RWPE2 (cell line): Measurements from ENCODE around the gene UVRAG.
"Not testable (repeated sequence)": the region's sequence is repeated elsewhere in the genome, so short reads cannot be mapped to it uniquely, and the experiment has no call there.

Experiments
- ATAC-seq: fragments of 200-7000 bp; cut with Tn5 transposase; 3 replicates; pipeline ENCODE4 v1.9.1; 2021; ENCODE audit warnings: low read depth
- DNase-seq: peaks from one replicate; pipeline ENCODE4 v3.0.0-alpha.2; 2020; ENCODE audit warnings: low spot score
- H3K27ac ChIP-seq: fragments of 450-650 bp; 2 replicates; pipeline ENCODE4 v1.5.1; 2017; ENCODE audit warnings: mild to moderate bottlenecking; ENCODE audit not compliant: poor library complexity, severe bottlenecking
- H3K27me3 ChIP-seq: fragments of 250-450 bp; sonication (Bioruptor Pico); 2 replicates; pipeline ENCODE4 v1.5.1; 2021; ENCODE audit warnings: mild to moderate bottlenecking, moderate library complexity; ENCODE audit not compliant: insufficient read depth, poor library complexity, severe bottlenecking
- H3K36me3 ChIP-seq: fragments of 250-450 bp; sonication (Bioruptor Pico); 2 replicates; pipeline ENCODE4 v1.5.1; 2020; ENCODE audit warnings: low read depth, mild to moderate bottlenecking, moderate library complexity
- H3K4me1 ChIP-seq: fragments of 250-450 bp; sonication (Bioruptor Pico); 2 replicates; pipeline ENCODE4 v1.5.1; 2021; ENCODE audit warnings: mild to moderate bottlenecking, moderate library complexity; ENCODE audit not compliant: insufficient read depth, poor library complexity, severe bottlenecking
- H3K4me3 ChIP-seq: fragments of 250-450 bp; sonication (Bioruptor Pico); 2 replicates; pipeline ENCODE4 v1.5.1; 2021; ENCODE audit warnings: mild to moderate bottlenecking, moderate library complexity; ENCODE audit not compliant: severe bottlenecking
- H3K9me3 ChIP-seq: fragments of 250-450 bp; sonication (Bioruptor Pico); 2 replicates; pipeline ENCODE4 v1.5.1; 2021; ENCODE audit warnings: mild to moderate bottlenecking, moderate library complexity; ENCODE audit not compliant: severe bottlenecking
- TF ChIP-seq, protein P1 (sequence below): fragments of 450-650 bp; IDR thresholded peaks from one replicate; pipeline ENCODE4 v1.5.1; 2017; ENCODE audit warnings: mild to moderate bottlenecking, moderate library complexity; ENCODE audit not compliant: poor library complexity, severe bottlenecking

UVRAG gene

DNA sequence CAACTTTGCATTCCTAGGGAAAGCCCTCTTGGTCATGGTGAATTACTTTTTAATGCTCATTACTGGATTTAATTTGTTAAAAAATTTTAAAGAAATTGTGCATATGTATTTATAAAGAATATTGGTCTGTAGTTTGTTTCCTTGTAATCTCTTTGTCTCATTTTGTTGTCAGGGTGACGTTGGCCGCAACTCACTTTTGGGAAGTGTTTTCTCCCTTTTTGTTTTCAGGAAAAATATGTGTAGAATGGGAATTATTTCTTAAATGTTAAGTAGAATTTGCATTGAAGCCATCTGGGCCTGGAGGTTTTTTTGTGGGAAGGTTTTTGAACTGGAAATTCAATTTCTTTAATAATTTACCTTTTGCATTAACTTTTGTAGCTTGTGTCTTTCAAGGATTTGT lies 149.1 kb downstream of the UVRAG start:
- Histone ChIP-seq H3K36me3 (peaks cover 4% of the 10 kb centered on the region), H3K27ac (no peak overlapping the region), H3K4me3 (no peak overlapping the region), H3K9me3 (no peaks in the 10 kb centered on the region), H3K4me1 (peaks cover 29% of the 10 kb centered on the region), H3K27me3 (no peaks in the 10 kb centered on the region)
- ATAC-seq (no peak), DNase-seq (no peak)
- TF ChIP-seq, protein P1, sequence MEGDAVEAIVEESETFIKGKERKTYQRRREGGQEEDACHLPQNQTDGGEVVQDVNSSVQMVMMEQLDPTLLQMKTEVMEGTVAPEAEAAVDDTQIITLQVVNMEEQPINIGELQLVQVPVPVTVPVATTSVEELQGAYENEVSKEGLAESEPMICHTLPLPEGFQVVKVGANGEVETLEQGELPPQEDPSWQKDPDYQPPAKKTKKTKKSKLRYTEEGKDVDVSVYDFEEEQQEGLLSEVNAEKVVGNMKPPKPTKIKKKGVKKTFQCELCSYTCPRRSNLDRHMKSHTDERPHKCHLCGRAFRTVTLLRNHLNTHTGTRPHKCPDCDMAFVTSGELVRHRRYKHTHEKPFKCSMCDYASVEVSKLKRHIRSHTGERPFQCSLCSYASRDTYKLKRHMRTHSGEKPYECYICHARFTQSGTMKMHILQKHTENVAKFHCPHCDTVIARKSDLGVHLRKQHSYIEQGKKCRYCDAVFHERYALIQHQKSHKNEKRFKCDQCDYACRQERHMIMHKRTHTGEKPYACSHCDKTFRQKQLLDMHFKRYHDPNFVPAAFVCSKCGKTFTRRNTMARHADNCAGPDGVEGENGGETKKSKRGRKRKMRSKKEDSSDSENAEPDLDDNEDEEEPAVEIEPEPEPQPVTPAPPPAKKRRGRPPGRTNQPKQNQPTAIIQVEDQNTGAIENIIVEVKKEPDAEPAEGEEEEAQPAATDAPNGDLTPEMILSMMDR, result no peak

DNA sequence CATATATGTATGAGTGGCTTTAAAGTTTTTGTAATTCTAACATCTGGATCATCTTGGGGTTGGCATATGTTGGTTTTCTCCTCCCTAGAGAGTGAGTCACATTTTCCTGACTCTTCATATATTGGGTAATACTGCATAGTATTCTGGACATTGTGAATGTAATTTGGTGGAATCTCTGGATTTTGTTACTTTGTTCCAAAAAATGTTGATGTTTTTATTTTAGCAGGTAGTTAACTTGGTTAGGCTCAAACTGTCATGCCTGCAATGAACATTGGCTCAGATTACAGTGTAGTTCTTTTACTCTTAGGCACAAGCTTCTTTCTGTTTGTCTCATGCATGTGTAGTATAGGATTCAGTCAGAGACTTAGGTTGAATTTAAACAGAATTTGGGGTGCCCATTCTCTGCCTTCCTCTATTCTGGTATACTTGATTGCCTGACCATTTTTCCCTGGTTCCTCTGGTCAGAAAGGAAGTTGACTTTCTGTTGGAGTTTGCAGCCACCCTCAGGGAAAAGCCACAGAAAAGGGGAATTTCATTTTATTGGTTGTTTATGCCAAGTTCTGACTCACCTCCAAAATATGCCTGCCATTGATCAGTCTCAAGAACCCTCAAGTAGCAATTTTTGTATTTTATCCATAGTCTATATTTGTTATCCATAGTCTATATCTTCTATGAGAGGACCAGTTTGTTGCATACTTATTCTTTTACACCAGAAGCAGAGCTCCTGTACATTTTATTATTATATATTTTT lies 151.7 kb downstream of the UVRAG start:
- Histone ChIP-seq H3K27me3 (no peaks in the 10 kb centered on the region), H3K27ac (peak overlapping the region; percentile 86), H3K4me1 (peaks cover 34% of the 10 kb centered on the region), H3K9me3 (no peaks in the 10 kb centered on the region), H3K4me3 (no peak overlapping the region), H3K36me3 (peaks cover 4% of the 10 kb centered on the region)
- TF ChIP-seq, protein P1, result no peak
- peak; percentile 91 for ATAC-seq
- no peak for DNase-seq

DNA sequence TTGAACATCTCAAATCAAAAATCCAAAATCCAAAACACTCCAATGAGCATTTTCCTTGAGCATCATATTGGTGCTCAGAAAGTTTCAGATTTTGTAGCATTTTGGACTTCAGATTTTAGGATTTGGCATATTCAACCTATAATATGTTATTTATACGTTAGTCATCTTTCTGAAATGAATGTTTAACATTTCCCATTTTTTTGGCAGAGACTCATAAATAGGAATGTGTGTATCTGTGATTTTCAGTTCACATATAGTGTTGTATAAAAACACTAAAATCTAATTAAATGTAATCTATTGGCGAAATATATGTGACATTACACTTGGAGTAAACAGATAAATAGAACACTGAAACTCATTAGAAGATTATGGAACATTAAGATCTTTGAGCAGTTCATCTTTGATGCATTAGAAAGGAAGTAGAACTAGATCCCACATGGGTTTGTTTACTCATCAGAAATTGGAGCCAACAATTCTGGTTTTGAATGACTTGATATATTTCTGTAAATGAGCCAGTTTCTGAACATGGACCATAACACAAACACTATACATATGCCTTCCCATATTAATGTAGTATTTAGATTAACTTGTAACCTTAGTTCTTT lies 153.1 kb downstream of the UVRAG start:
- H3K27me3 ChIP-seq, result no peaks in the 10 kb centered on the region
- no peak for ATAC-seq
- peaks cover 34% of the 10 kb centered on the region for H3K4me1 ChIP-seq
- no peak for DNase-seq
- no peak overlapping the region for H3K4me3 ChIP-seq
- H3K27ac ChIP-seq, result peak overlapping the region; percentile 86
- H3K36me3 ChIP-seq, result peaks cover 4% of the 10 kb centered on the region
- TF ChIP-seq, protein P1, result no peak
- H3K9me3 ChIP-seq, result no peaks in the 10 kb centered on the region

DNA sequence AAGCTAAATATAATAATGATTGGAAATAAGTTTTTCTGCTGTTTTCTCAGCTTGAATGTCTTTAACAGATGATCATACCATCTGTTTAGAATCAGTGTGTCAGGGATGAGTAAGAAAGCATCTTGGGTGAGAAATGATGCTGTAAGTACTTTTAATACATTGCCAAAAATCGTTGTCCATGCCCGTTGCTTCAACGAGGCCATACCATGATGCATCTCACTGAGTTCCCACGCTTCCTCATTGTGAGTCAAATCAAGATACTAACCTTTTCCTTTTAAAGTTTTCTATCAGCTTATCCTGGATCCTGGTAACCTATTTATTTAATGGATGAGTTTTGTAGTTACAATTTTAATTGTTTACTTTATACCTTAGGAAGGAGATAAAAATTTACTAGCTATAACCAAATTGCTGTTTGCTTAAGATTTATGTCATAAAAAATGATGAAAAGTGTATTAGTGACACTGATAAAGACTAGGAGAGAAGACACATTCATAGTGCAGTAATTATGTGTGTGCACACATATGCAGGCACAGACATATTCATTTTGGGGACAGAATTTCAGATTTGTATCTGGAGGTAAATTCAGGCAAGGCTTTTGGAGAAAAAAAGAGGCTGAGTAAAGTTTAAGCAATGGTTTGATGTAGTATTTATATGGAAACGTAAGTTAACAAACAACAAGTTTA lies 154.8 kb downstream of the UVRAG start:
- Histone ChIP-seq H3K4me3 (no peak overlapping the region), H3K9me3 (no peaks in the 10 kb centered on the region), H3K36me3 (peaks cover 4% of the 10 kb centered on the region; the same call in 1 of the 2 replicates), H3K4me1 (peaks cover 34% of the 10 kb centered on the region), H3K27ac (no peak overlapping the region), H3K27me3 (no peaks in the 10 kb centered on the region)
- TF ChIP-seq, protein P1, result no peak
- no peak for DNase-seq
- ATAC-seq, result no peak

DNA sequence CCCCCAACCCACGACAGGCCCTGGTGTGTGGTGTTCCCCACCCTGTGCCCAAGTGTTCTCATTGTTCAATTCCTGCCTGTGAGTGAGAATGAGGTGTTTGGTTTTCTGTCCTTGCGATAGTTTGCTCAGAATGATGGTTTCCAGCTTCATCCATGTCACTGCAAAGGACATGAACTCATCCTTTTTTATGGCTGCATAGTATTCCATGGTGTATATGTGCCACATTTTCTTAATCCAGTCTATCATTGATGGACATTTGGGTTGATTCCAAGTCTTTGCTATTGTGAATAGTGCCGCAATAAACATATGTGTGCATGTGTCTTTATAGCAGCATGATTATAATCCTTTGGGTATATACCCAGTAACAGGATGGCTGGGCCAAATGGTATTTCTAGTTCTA lies 158.7 kb downstream of the UVRAG start:
- not testable (repeated sequence) for H3K27me3 ChIP-seq, H3K4me1 ChIP-seq, H3K9me3 ChIP-seq, H3K36me3 ChIP-seq, H3K27ac ChIP-seq, ATAC-seq, DNase-seq, H3K4me3 ChIP-seq

DNA sequence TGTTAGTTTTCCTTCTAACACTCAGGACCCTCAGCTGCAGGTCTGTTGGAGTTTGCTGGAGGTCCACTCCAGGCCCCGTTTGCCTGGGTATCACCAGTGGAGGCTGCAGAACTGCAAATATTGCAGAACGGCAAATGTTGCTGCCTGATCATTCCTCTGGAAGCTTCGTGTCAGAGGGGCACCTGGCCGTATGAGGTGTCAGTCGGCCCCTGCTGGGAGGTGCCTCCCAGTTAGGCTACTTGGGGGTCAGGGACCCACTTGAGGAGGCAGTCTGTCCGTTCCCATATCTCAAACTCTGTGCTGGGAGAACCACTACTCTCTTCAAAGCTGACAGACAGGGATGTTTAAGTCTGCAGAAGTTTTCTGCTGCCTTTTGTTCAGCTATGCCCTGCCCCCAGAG lies 164.1 kb downstream of the UVRAG start:
- not testable (repeated sequence) for H3K4me3 ChIP-seq, H3K36me3 ChIP-seq, H3K27me3 ChIP-seq, DNase-seq, ATAC-seq, H3K9me3 ChIP-seq, H3K4me1 ChIP-seq, H3K27ac ChIP-seq

DNA sequence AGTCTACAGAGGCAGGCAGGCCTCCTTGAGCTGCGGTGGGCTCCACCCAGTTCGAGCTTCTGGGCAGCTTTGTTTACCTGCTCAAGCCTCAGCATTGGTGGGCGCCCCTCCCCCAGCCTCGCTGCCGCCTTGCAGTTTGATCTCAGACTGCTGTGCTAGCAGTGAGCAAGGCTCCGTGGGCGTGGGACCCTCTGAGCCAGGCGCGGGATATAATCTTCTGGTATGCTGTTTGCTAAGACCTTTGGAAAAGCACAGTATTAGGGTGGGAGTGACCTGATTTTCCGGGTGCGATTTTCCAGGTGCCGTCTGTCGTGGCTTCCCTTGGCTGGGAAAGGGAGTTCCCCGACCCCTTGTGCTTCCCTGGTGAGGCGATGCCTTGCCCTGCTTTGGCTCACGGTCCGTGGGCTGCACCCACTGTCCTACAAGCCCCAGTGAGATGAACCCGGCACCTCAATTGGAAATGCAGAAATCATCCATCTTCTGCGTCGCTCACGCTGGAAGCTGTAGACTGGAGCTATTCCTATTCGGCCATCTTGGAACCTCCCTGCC lies 164.5 kb downstream of the UVRAG start:
- H3K27ac ChIP-seq, H3K4me3 ChIP-seq, H3K9me3 ChIP-seq, DNase-seq, H3K27me3 ChIP-seq, ATAC-seq, H3K36me3 ChIP-seq, H3K4me1 ChIP-seq: not testable (repeated sequence)
